Measurements from ENCODE around the gene MDH2. TPM values are rescaled to one million over a fixed set of nuclear protein-coding genes. Genes with fewer than 3 reads are reported as not detected.

Gene MDH2, protein sequence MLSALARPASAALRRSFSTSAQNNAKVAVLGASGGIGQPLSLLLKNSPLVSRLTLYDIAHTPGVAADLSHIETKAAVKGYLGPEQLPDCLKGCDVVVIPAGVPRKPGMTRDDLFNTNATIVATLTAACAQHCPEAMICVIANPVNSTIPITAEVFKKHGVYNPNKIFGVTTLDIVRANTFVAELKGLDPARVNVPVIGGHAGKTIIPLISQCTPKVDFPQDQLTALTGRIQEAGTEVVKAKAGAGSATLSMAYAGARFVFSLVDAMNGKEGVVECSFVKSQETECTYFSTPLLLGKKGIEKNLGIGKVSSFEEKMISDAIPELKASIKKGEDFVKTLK
- 333 to 418 TPM (median 378 TPM) in 5 replicates for total RNA-seq (2022; extraction: Qiagen RNA extraction)

GRCh38 chr7:76047811-76048667, at the start of gene MDH2, which contains the start of gene STYXL1:
Gene MDH2, plus strand, starts transcription at chr7:76048106. Its CDS starts 55 bp downstream, at chr7:76048161.
Gene STYXL1, minus strand, starts transcription at chr7:76048000. Its CDS starts 17,477 bp downstream, at chr7:76030523.

Other genes with a start within 250 kb of the MDH2 start
- not detected in 5 replicates for gene CCL24, start 234.3 kb upstream of the MDH2 start, total RNA-seq (2022; extraction: Qiagen RNA extraction)
- gene RHBDD2, start 169.1 kb upstream of the MDH2 start, total RNA-seq (2022; extraction: Qiagen RNA extraction), result 78.9 to 102 TPM (median 96.8 TPM) in 5 replicates
- 134 to 172 TPM (median 166 TPM) in 5 replicates for gene POR, start 133.0 kb upstream of the MDH2 start, total RNA-seq (2022; extraction: Qiagen RNA extraction)
- 34.7 to 47.1 TPM (median 42.5 TPM) in 5 replicates for gene TMEM120A, start 53.5 kb upstream of the MDH2 start, total RNA-seq (2022; extraction: Qiagen RNA extraction)
- 39.3 to 51.8 TPM (median 41.1 TPM) in 5 replicates for gene STYXL1, start 106 bp upstream of the MDH2 start, total RNA-seq (2022; extraction: Qiagen RNA extraction)
- 6.3 to 10.0 TPM (median 8.5 TPM) in 5 replicates for gene SRRM3, start 153.8 kb downstream of the MDH2 start, total RNA-seq (2022; extraction: Qiagen RNA extraction)